NCI-H748 treated with DMSO at 0.1 percent for 48 hours (cell line): ENCODE results near the gene BAHCC1.
"Not testable (repeated sequence)": the region's sequence is repeated elsewhere in the genome, so short reads cannot be mapped to it uniquely, and the experiment has no call there.

Experiments used
- DNase-seq: peaks from one replicate; lab custom pipeline; 2025; lab: John Stamatoyannopoulos, UW

The BAHCC1 gene

GRCh38 chr17:81413497-81414135 is 18.4 kb downstream of the BAHCC1 start:
- no peak for DNase-seq

- no peak for DNase-seq
These were observed 19.7 kb downstream of the BAHCC1 start for GRCh38 chr17:81414756-81415516.

- no peak for DNase-seq
These were observed 20.4 kb downstream of the BAHCC1 start for GRCh38 chr17:81415681-81416080.

- DNase-seq, result no peak
These were observed 21.4 kb downstream of the BAHCC1 start for GRCh38 chr17:81416612-81417011.

GRCh38 chr17:81417049-81417878 is 22.0 kb downstream of the BAHCC1 start:
- DNase-seq, result no peak

GRCh38 chr17:81417879-81418709 is 22.8 kb downstream of the BAHCC1 start:
- no peak for DNase-seq

GRCh38 chr17:81418710-81419318 is 23.6 kb downstream of the BAHCC1 start:
- DNase-seq, result no peak

GRCh38 chr17:81419319-81419885 is 24.1 kb downstream of the BAHCC1 start:
- peak; percentile 34 for DNase-seq

- no peak for DNase-seq
These were observed 24.9 kb downstream of the BAHCC1 start for GRCh38 chr17:81419886-81420768.

GRCh38 chr17:81420769-81421462 is 25.7 kb downstream of the BAHCC1 start:
- no peak for DNase-seq

GRCh38 chr17:81422776-81423697 is 27.8 kb downstream of the BAHCC1 start:
- no peak for DNase-seq

GRCh38 chr17:81423698-81424071 is 28.4 kb downstream of the BAHCC1 start:
- no peak for DNase-seq

GRCh38 chr17:81424151-81425017 is 29.1 kb downstream of the BAHCC1 start:
- DNase-seq, result no peak

GRCh38 chr17:81425041-81425440 is 29.8 kb downstream of the BAHCC1 start:
- DNase-seq, result not testable (repeated sequence)

- DNase-seq, result not testable (repeated sequence)
These were observed 30.6 kb downstream of the BAHCC1 start for GRCh38 chr17:81425716-81426392.

- no peak for DNase-seq
These were observed 31.3 kb downstream of the BAHCC1 start for GRCh38 chr17:81426393-81427172.
